ENCODE data around the gene RBM33.
"Not testable (repeated sequence)": the region's sequence is repeated elsewhere in the genome, so short reads cannot be mapped to it uniquely, and the experiment has no call there.

Gene RBM33

DNA sequence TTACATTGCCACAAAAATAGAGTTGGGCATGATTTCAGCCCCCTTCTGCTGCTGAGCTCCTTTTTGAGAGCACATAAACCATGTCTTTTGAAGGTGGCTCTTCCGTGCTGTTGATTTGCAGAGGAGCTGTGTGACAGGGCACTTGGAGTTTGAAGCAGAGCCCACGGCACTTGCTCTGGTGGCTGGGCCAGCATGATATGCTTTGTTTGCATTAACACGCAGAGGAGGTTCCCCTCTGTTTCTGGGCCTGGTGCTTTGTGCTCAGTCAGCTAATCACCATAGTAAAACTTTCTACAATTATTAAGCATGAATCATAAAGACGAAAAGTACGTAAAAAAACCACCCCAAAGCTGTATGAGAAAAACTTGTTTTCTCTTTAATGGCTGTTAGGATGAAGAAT lies 40.1 kb downstream of the RBM33 start:
- no peak overlapping the region for H3K9ac ChIP-seq
- no peaks in the 10 kb centered on the region for H3K27me3 ChIP-seq
- H3K27ac ChIP-seq = no peak overlapping the region
- peaks cover 15 to 39% (median 26%) of the 10 kb centered on the region in 11 experiments for H3K9me3 ChIP-seq (replicated peaks in 1 of 11)
- peaks cover 0 to 14% (median 0%) of the 10 kb centered on the region in 10 experiments; a peak in 3 of 20 replicates for H3K4me1 ChIP-seq
- peaks cover 0 to 75% (median 31%) of the 10 kb centered on the region in 11 experiments; a peak in 16 of 22 replicates for H4K20me1 ChIP-seq
- H3K36me3 ChIP-seq = peaks cover 65 to 82% (median 69%) of the 10 kb centered on the region in 11 experiments
- no peak overlapping the region for H3K4me3 ChIP-seq
- H3K4me2 ChIP-seq = no peak overlapping the region
- TF ChIP-seq Cebpa-rat (IDR thresholded peaks at IDR 0.05) = no peak

DNA sequence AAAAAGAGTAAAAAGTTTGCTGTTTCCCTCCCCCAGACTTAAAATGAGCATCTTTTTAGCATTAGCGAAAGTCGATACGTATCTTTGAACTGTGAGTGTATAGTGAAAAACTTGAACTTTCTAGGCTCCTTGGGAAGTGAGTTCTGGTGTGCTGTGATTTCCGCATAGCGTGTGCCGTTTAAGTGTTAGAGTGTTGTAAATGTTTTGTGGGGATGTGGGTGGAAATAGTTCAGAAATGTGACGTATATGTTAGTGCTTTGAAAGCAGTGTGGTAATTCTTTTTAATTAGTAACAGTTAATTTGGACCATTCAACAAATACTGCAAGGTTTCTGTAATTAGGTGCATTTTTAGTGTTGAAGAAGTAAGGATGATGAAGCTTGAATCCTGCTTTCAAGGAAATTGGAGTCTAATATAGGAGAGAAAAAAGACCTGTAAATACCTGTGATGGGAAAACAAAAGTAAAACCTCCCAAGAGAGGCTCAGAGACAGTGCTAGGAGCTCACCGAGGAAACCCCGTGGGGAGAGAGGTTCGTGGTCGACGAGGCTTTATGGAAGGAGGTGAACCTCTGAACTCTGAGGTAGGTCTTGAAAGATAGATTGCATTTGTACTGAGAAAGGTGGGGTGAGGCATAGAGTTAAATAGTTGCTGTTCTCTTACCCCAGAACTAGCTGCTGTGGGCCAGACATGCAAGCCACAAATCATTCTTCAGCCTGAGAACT lies 40.8 kb downstream of the RBM33 start:
- peaks cover 62 to 75% (median 64%) of the 10 kb centered on the region in 11 experiments for H3K36me3 ChIP-seq
- peaks cover 0 to 77% (median 31%) of the 10 kb centered on the region in 11 experiments; a peak in 16 of 22 replicates for H4K20me1 ChIP-seq
- peaks cover 0 to 14% (median 0%) of the 10 kb centered on the region in 10 experiments; a peak in 3 of 20 replicates for H3K4me1 ChIP-seq
- no peak overlapping the region for H3K27ac ChIP-seq
- TF ChIP-seq Cebpa-rat (IDR thresholded peaks at IDR 0.05) = no peak
- no peak overlapping the region for H3K4me3 ChIP-seq
- H3K4me2 ChIP-seq = no peak overlapping the region
- H3K27me3 ChIP-seq = no peaks in the 10 kb centered on the region
- peaks cover 15 to 39% (median 26%) of the 10 kb centered on the region in 11 experiments for H3K9me3 ChIP-seq (replicated peaks in 1 of 11)
- H3K9ac ChIP-seq = no peak overlapping the region

DNA sequence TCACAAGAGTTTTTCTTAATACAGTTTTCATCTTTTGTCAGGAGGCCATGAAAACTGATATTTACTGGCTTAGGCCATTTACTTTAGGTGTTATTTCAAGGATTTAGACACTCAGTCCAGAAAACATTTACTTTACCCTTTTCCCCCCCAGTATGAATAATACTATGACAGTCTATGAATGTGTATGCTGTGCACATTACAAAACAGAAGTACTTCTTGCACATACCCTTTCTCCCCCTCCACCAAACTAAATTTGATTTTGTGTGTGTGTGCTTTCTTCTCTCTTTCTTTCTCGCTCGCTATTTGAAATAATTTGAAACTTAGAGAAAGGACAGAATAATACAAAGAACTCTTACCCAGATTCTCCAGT lies 41.3 kb downstream of the RBM33 start:
- H3K27ac ChIP-seq = no peak overlapping the region
- H3K4me1 ChIP-seq = peaks cover 0 to 14% (median 0%) of the 10 kb centered on the region in 10 experiments; a peak in 3 of 20 replicates
- H3K9me3 ChIP-seq (replicated peaks in 1 of 11) = peaks cover 15 to 45% (median 26%) of the 10 kb centered on the region in 11 experiments
- no peaks in the 10 kb centered on the region for H3K27me3 ChIP-seq
- H4K20me1 ChIP-seq = peaks cover 0 to 77% (median 35%) of the 10 kb centered on the region in 11 experiments; a peak in 16 of 22 replicates
- no peak for TF ChIP-seq Cebpa-rat (IDR thresholded peaks at IDR 0.05)
- H3K36me3 ChIP-seq = peaks cover 57 to 70% (median 61%) of the 10 kb centered on the region in 11 experiments
- no peak overlapping the region for H3K9ac ChIP-seq
- H3K4me3 ChIP-seq = no peak overlapping the region
- no peak overlapping the region for H3K4me2 ChIP-seq

DNA sequence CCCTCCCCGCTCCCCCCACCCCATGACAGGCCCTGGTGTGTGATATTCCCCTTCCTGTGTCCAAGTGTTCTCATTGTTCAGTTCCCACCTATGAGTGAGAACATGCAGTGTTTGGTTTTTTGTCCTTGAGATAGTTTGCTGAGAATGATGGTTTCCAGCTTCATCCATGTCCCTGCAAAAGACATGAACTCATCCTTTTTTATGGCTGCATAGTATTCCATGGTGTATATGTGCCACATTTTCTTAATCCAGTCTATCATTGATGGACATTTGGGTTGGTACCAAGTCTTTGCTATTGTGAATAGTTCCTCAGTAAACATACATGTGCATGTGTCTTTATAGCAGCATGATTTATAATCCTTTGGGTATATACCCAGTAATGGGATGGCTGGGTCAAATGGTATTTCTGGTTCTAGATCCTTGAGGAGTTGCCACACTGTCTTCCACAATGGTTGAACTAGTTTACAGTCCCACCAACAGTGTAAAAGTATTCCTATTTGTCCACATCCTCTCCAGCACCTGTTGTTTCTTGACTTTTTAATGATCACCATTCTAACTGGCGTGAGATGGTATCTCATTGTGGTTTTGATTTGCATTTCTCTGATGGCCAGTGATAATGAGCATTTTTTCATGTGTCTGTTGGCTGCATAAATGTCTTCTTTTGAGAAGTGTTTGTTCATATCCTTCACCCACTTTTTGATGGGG lies 42.3 kb downstream of the RBM33 start:
- peaks cover 4 to 77% (median 41%) of the 10 kb centered on the region in 11 experiments; a peak in 19 of 22 replicates for H4K20me1 ChIP-seq
- H3K4me2 ChIP-seq, H3K27ac ChIP-seq, H3K27me3 ChIP-seq, H3K9ac ChIP-seq, H3K4me3 ChIP-seq, H3K4me1 ChIP-seq: not testable (repeated sequence)
- peaks cover 15 to 47% (median 26%) of the 10 kb centered on the region in 11 experiments for H3K9me3 ChIP-seq (replicated peaks in 1 of 11)
- peaks cover 50 to 64% (median 58%) of the 10 kb centered on the region in 11 experiments for H3K36me3 ChIP-seq

DNA sequence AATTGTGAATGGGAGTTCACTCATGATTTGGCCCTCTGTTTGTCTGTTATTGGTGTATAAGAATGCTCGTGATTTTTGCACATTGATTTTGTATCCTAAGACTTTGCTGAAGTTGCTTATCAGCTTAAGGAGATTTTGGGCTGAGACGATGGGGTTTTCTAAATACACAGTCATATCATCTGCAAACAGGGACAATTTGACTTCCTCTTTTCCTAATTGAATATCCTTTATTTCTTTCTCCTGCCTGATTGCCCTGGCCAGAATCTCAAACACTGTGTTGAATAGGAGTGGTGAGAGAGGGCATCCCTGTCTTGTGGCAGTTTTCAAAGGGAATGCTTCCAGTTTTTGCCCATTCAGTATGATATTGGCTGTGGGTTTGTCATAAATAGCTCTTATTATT lies 43.8 kb downstream of the RBM33 start:
- peaks cover 0 to 11% (median 2%) of the 10 kb centered on the region in 10 experiments; a peak in 8 of 20 replicates for H3K4me1 ChIP-seq
- H3K4me3 ChIP-seq, H3K9ac ChIP-seq, H3K4me2 ChIP-seq, H3K27me3 ChIP-seq, H3K27ac ChIP-seq: not testable (repeated sequence)
- H3K9me3 ChIP-seq (replicated peaks in 1 of 11) = peaks cover 15 to 47% (median 26%) of the 10 kb centered on the region in 11 experiments
- peaks cover 18 to 77% (median 47%) of the 10 kb centered on the region in 11 experiments; a peak in 20 of 22 replicates for H4K20me1 ChIP-seq
- peaks cover 46 to 63% (median 55%) of the 10 kb centered on the region in 11 experiments for H3K36me3 ChIP-seq

DNA sequence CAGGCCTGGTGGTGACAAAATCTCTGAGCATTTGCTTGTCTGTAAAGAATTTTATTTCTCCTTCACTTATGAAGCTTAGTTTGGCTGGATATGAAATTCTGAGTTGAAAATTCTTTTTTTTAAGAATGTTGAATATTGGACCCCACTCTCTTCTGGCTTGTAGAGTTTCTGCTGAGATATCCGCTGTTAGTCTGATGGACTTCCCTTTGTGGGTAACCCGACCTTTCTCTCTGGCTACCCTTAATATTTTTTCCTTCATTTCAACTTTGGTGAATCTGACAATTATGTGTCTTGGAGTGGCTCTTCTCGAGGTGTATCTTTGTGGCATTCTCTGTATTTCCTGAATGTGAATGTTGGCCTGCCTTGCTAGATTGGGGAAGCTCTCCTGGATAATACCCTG lies 46.2 kb downstream of the RBM33 start:
- Histone ChIP-seq H4K20me1 (peaks cover 28 to 77% (median 54%) of the 10 kb centered on the region in 11 experiments; a peak in 20 of 22 replicates), H3K9me3 (replicated peaks in 1 of 11) (peaks cover 9 to 34% (median 15%) of the 10 kb centered on the region in 11 experiments), H3K4me1 (peaks cover 0 to 16% (median 4%) of the 10 kb centered on the region in 10 experiments; a peak in 7 of 20 replicates), H3K36me3 (peaks cover 22 to 63% (median 42%) of the 10 kb centered on the region in 11 experiments)
- H3K9ac ChIP-seq, H3K27ac ChIP-seq, H3K4me2 ChIP-seq, H3K4me3 ChIP-seq, H3K27me3 ChIP-seq: not testable (repeated sequence)

DNA sequence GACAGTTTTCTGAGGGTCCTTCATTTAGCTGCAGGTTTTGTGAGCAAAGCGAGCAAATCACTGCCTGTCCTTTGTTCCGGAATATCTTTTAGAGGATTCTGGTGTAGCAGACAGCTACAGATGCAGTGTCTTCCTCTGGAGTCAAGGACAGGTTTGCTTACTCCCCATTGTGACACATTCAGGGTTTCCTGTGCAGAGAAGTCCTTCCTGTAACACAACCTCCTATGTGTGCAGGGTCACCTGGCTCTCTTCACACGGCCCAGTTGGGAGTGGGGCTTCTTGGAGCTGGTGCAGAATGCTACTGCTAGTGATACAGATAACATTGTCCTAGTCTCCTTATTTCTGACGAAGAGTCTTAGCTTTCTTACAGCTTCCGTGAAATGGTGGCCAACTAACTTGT lies 47.9 kb downstream of the RBM33 start:
- TF ChIP-seq Cebpa-rat (IDR thresholded peaks at IDR 0.05) = no peak

DNA sequence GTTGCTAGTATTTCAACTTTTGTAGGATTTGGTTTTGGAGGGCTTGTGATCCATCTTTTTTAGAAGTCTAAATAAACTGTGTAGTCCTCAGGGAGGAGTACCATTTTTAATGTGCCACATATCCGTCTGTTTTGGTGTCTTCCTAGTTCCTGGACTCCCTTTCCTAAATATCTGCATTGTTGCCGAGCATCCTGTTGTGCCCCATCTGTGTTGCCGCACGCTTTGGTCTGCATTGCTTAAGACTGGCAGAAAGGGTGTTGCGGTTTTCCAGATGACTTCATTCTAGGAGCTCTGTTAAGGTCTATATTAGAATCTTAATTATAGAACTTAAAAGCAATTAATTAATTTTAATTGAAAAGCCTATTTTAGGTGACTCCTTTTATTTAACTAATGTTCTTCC lies 49.4 kb downstream of the RBM33 start:
- Histone ChIP-seq H3K9me3 (replicated peaks in 1 of 11) (peaks cover 0 to 8% (median 0%) of the 10 kb centered on the region in 11 experiments; a peak in 4 of 22 replicates), H3K4me2 (no peak overlapping the region; a peak in 1 of 22 replicates), H3K36me3 (peaks cover 28 to 77% (median 61%) of the 10 kb centered on the region in 11 experiments; a peak in 21 of 22 replicates), H4K20me1 (peaks cover 48 to 91% (median 81%) of the 10 kb centered on the region in 11 experiments; a peak in 21 of 22 replicates), H3K9ac (no peak overlapping the region), H3K27me3 (no peaks in the 10 kb centered on the region), H3K27ac (no peak overlapping the region), H3K4me1 (peaks cover 0 to 16% (median 4%) of the 10 kb centered on the region in 10 experiments; a peak in 7 of 20 replicates), H3K4me3 (no peak overlapping the region)
- no peak for TF ChIP-seq Cebpa-rat (IDR thresholded peaks at IDR 0.05)

More for the DNA sequence above, 47.9 kb downstream of the RBM33 start:
- peaks cover 0 to 16% (median 4%) of the 10 kb centered on the region in 10 experiments; a peak in 7 of 20 replicates for H3K4me1 ChIP-seq
- no peak overlapping the region for H3K9ac ChIP-seq
- H3K4me3 ChIP-seq = no peak overlapping the region
- H3K36me3 ChIP-seq = peaks cover 25 to 68% (median 51%) of the 10 kb centered on the region in 11 experiments; a peak in 21 of 22 replicates
- H3K27me3 ChIP-seq = no peaks in the 10 kb centered on the region
- peak overlapping the region in 1 of 11 experiments; percentile 5; a peak in 2 of 22 replicates for H3K4me2 ChIP-seq
- peaks cover 0 to 18% (median 4%) of the 10 kb centered on the region in 11 experiments; a peak in 7 of 22 replicates for H3K9me3 ChIP-seq (replicated peaks in 1 of 11)
- H3K27ac ChIP-seq = no peak overlapping the region
- H4K20me1 ChIP-seq = peaks cover 36 to 87% (median 67%) of the 10 kb centered on the region in 11 experiments; a peak in 20 of 22 replicates

DNA sequence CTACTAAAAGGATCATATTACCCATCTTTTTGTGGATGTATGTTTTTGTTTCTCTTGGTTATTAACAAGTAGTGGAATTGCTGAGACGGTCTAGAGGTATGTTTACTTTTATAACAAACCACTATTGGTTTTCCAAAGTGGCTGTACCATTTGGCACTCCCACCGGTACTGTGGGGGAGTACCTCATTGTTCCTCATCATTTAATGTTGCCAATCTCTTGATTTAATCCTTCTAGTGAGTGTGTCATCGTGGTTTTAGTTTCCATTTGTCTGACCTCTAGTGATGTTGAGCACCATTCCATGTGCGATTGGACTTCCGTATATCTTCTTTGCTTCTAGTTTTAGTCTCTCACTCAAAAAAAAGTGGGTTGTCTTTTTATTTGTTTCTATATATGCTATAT lies 50.4 kb downstream of the RBM33 start:
- peaks cover 35 to 87% (median 70%) of the 10 kb centered on the region in 11 experiments for H3K36me3 ChIP-seq
- peaks cover 56 to 100% (median 91%) of the 10 kb centered on the region in 11 experiments; a peak in 21 of 22 replicates for H4K20me1 ChIP-seq
- no peak for TF ChIP-seq Cebpa-rat (IDR thresholded peaks at IDR 0.05)

More for the DNA sequence above, 50.4 kb downstream of the RBM33 start:
- Histone ChIP-seq H3K9ac (no peak overlapping the region), H3K4me2 (no peak overlapping the region), H3K27ac (no peak overlapping the region), H3K4me3 (no peak overlapping the region), H3K4me1 (peaks cover 0 to 16% (median 5%) of the 10 kb centered on the region in 10 experiments; a peak in 8 of 20 replicates), H3K9me3 (replicated peaks in 1 of 11) (peaks cover 0 to 8% (median 0%) of the 10 kb centered on the region in 11 experiments; a peak in 4 of 22 replicates), H3K27me3 (no peaks in the 10 kb centered on the region)
